A673 (cell line): ENCODE results near the gene PVALB.

Experiments used
- EZH2 ChIP-seq: fragments of 200-600 bp; sonication (generic); IDR thresholded peaks from 2 replicates; pipeline ENCODE4 v1.6.1; 2017; ENCODE audit warnings: borderline replicate concordance, low read depth, mild to moderate bottlenecking, mixed read lengths, antibody characterized with exemption, low read length; ENCODE audit not compliant: poor library complexity, severe bottlenecking
- TF ChIP-seq, protein P1 (sequence below): fragments of 300-800, 200-600 bp; sonication (generic); conservative IDR thresholded peaks from 2 replicates; pipeline ENCODE4 v1.5.1; 2017; ENCODE audit warnings: low read depth, mild to moderate bottlenecking, antibody characterized with exemption, low read length, moderate library complexity, mixed read lengths

GRCh38 chr22:36761553-36762240 lies 55.1 kb downstream of the PVALB start:
- TF ChIP-seq, protein P1, sequence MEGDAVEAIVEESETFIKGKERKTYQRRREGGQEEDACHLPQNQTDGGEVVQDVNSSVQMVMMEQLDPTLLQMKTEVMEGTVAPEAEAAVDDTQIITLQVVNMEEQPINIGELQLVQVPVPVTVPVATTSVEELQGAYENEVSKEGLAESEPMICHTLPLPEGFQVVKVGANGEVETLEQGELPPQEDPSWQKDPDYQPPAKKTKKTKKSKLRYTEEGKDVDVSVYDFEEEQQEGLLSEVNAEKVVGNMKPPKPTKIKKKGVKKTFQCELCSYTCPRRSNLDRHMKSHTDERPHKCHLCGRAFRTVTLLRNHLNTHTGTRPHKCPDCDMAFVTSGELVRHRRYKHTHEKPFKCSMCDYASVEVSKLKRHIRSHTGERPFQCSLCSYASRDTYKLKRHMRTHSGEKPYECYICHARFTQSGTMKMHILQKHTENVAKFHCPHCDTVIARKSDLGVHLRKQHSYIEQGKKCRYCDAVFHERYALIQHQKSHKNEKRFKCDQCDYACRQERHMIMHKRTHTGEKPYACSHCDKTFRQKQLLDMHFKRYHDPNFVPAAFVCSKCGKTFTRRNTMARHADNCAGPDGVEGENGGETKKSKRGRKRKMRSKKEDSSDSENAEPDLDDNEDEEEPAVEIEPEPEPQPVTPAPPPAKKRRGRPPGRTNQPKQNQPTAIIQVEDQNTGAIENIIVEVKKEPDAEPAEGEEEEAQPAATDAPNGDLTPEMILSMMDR: no peak
- no peak for TF ChIP-seq EZH2
